Measurements from ENCODE around the gene ACOXL. TPM values are rescaled to one million over a fixed set of nuclear protein-coding genes. Genes with fewer than 3 reads are reported as not detected.

ACOXL gene
- polyA plus RNA-seq, 4 donors: 0.06 to 0.56 TPM; not detected in 2

- H3K36me3 ChIP-seq (ENCODE audit: control insufficient read depth in 3 of 3, insufficient read depth in 2 of 3, low read depth in 1 of 3, low read length in 3 of 3): peaks cover 0 to 37% (median 2%) of the 10 kb centered on the region in 3 donors
- peaks cover 0 to 23% (median 2%) of the 10 kb centered on the region in 3 donors for H3K4me1 ChIP-seq (ENCODE audit: control insufficient read depth in 3 of 3, insufficient read depth in 2 of 3, low read depth in 1 of 3, low read length in 2 of 3)
- H3K9me3 ChIP-seq (ENCODE audit: control insufficient read depth in 2 of 2, insufficient read depth in 1 of 2, low read depth in 1 of 2, low read length in 1 of 2): no peaks in the 10 kb centered on the region
- DNase-seq: no peak
- 95 to 96% (median 95%) methylated on average over 5 of the region's 5 CpGs for WGBS, 3 donors
- no peak overlapping the region for H3K4me3 ChIP-seq (ENCODE audit: low read depth in 1 of 3, low read length in 3 of 3)
- H3K27me3 ChIP-seq (ENCODE audit: control insufficient read depth in 3 of 3, insufficient read depth in 3 of 3, low read length in 3 of 3): no peaks in the 10 kb centered on the region
- no peak for FAIRE-seq
- H3K27ac ChIP-seq (ENCODE audit: low read depth in 1 of 3, low read length in 2 of 3): no peak overlapping the region
Observed at GRCh38 chr2:111166115-111166514, 433.7 kb downstream of the ACOXL start.

DNA sequence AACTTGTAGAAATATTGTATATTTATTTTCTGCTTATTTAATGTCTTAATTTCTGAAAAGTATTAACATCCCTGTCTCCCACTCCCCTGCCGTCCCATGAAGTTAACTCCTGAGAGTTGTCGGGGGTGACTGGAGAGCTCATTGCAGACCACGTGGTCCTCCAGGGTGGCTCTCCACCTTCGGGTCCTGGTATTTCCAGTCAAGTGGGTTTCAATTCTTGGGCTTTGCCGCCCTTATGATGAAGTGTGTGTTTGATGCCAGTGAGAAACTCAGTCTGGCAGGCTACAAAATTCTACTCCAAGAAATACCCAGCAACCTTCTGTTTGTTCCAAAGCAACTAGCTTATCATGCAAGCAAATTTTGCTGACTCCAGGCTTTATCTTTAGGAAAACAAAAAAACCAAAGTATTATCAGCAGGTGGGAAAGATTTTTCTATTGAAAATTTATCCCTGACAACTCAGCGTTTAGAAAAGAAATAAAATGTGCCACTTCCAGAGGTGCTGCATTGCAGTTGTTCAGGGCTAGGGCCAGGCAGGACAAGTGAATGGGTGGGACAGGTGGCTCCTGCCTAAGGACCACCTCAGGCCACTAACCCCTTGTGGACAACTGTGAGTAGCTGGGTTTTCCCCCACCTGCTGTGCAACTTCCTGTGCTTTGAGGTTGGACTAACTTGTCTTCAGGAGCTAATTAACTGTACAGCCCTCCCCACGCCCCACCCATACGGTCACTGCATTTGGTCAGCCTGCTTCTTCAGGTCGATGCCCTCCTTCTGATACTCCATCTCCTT is 434.9 kb downstream of the ACOXL start:
- WGBS, 3 donors: 85 to 87% (median 86%) methylated on average over 9 of the region's 9 CpGs
- no peak overlapping the region for H3K4me3 ChIP-seq (ENCODE audit: low read depth in 1 of 3, low read length in 3 of 3)
- no peaks in the 10 kb centered on the region for H3K27me3 ChIP-seq (ENCODE audit: control insufficient read depth in 3 of 3, insufficient read depth in 3 of 3, low read length in 3 of 3)
- FAIRE-seq: no peak
- no peak overlapping the region for H3K27ac ChIP-seq (ENCODE audit: low read depth in 1 of 3, low read length in 2 of 3)
- peaks cover 0 to 27% (median 0%) of the 10 kb centered on the region in 3 donors for H3K36me3 ChIP-seq (ENCODE audit: control insufficient read depth in 3 of 3, insufficient read depth in 2 of 3, low read depth in 1 of 3, low read length in 3 of 3)
- H3K9me3 ChIP-seq (ENCODE audit: control insufficient read depth in 2 of 2, insufficient read depth in 1 of 2, low read depth in 1 of 2, low read length in 1 of 2): no peaks in the 10 kb centered on the region
- peaks cover 0 to 13% (median 2%) of the 10 kb centered on the region in 3 donors for H3K4me1 ChIP-seq (ENCODE audit: control insufficient read depth in 3 of 3, insufficient read depth in 2 of 3, low read depth in 1 of 3, low read length in 2 of 3)
- DNase-seq: no peak

DNA sequence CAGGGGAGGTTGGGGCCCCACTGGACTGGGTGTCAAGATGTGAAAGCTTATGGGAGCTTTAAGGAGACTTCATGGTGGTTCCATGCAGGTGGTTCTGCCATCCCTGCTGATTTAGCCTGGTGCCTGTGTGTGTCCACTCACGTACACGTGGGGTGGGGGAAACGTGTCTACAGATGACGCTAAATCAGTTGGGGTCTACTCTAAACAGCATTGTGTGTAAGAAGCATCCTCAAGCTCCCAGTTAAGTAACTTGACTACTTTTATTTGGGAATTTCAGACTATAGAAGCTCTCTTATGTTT is 435.4 kb downstream of the ACOXL start:
- no peak overlapping the region for H3K4me3 ChIP-seq (ENCODE audit: low read depth in 1 of 3, low read length in 3 of 3)
- FAIRE-seq: no peak
- H3K9me3 ChIP-seq (ENCODE audit: control insufficient read depth in 2 of 2, insufficient read depth in 1 of 2, low read depth in 1 of 2, low read length in 1 of 2): no peaks in the 10 kb centered on the region
- H3K27ac ChIP-seq (ENCODE audit: low read depth in 1 of 3, low read length in 2 of 3): no peak overlapping the region
- H3K36me3 ChIP-seq (ENCODE audit: control insufficient read depth in 3 of 3, insufficient read depth in 2 of 3, low read depth in 1 of 3, low read length in 3 of 3): peaks cover 0 to 24% (median 0%) of the 10 kb centered on the region in 3 donors
- peaks cover 0 to 5% (median 0%) of the 10 kb centered on the region in 3 donors for H3K27me3 ChIP-seq (ENCODE audit: control insufficient read depth in 3 of 3, insufficient read depth in 3 of 3, low read length in 3 of 3)
- 83 to 88% (median 83%) methylated on average over 4 of the region's 4 CpGs for WGBS, 3 donors
- H3K4me1 ChIP-seq (ENCODE audit: control insufficient read depth in 3 of 3, insufficient read depth in 2 of 3, low read depth in 1 of 3, low read length in 2 of 3): peaks cover 0 to 10% (median 2%) of the 10 kb centered on the region in 3 donors
- DNase-seq: no peak

Other genes with a start within 250 kb of the ACOXL start
- gene RGPD6, start 155.4 kb upstream of the ACOXL start, polyA plus RNA-seq: 10 to 100 TPM in 2 of 4 donors, 1 to 10 TPM in 2; 5.9 to 30.0 (median 8.9) TPM
- gene BUB1, start 54.5 kb upstream of the ACOXL start, polyA plus RNA-seq: 10 to 100 TPM in 2 of 4 donors, under 1 TPM in 2; 0.45 to 20.2 (median 6.9) TPM

Data from small intestine (tissue), 7 donors.